OCI-LY3 (cell line): ENCODE measurements around the gene FGF7.

Experiments
- EZH2phosphoT487 ChIP-seq: fragments of 200-600 bp; shearing (Covaris generic); IDR thresholded peaks from 2 replicates; pipeline ENCODE4 v1.6.1; 2018; ENCODE audit warnings: antibody characterized with exemption, mixed run types, low read depth
- TF ChIP-seq, protein P1 (sequence below): fragments of 200-600, 300-600 bp; sonication (generic); IDR thresholded peaks from 2 replicates; pipeline ENCODE4 v1.5.1; 2014; ENCODE audit warnings: antibody characterized with exemption, low read length, low read depth

DNA sequence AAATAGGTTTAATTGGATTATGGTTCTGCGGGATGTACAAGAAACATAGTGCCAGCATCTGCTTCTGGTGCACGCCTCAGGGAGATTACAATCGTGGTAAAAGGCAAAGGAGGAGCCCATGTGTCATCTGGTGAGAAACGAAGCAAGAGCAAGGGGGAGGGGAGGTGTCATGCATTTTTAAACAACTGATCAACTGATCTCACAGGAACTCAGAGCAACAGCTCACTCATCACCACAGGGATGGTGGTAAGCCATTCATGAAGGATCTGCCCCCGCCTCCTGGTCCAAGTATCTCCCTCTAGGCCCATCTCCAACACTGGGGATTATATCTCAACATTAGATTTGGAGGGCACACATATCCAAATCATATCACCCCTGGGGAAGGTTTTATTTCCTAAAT lies 42.1 kb upstream of the FGF7 start:
- TF ChIP-seq, protein P1, sequence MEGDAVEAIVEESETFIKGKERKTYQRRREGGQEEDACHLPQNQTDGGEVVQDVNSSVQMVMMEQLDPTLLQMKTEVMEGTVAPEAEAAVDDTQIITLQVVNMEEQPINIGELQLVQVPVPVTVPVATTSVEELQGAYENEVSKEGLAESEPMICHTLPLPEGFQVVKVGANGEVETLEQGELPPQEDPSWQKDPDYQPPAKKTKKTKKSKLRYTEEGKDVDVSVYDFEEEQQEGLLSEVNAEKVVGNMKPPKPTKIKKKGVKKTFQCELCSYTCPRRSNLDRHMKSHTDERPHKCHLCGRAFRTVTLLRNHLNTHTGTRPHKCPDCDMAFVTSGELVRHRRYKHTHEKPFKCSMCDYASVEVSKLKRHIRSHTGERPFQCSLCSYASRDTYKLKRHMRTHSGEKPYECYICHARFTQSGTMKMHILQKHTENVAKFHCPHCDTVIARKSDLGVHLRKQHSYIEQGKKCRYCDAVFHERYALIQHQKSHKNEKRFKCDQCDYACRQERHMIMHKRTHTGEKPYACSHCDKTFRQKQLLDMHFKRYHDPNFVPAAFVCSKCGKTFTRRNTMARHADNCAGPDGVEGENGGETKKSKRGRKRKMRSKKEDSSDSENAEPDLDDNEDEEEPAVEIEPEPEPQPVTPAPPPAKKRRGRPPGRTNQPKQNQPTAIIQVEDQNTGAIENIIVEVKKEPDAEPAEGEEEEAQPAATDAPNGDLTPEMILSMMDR: no peak
- TF ChIP-seq EZH2phosphoT487: no peak
